GM19467 (cell line): Measurements from ENCODE around the gene ZNF563.

Experiments used
- ATAC-seq: cut with Tn5 transposase; IDR thresholded peaks from one replicate; pipeline ENCODE4 v1.9.1; 2021; ENCODE audit warnings: mild to moderate bottlenecking, moderate library complexity; ENCODE audit not compliant: unreplicated experiment

Gene ZNF563

DNA sequence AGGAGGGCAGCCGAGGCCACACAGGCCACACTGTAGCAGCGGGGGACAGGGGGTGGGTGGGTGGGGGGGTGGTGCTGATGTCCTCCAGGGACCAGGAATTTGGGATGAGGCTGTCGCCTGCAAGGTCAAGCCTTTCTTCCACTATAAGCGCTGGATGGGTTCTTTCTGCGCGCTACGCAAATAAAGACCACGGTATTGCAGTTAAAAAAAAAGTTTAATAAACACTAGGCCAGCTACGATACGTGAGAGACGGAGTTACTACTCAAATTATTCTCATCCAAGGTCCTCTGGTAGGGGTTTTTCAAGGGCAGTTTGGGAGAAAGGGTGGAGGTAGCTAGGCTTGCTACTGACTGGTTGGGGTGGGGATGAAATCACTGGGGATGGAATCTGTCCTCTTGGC is 38.2 kb downstream of the ZNF563 start:
- ATAC-seq, result no peak

DNA sequence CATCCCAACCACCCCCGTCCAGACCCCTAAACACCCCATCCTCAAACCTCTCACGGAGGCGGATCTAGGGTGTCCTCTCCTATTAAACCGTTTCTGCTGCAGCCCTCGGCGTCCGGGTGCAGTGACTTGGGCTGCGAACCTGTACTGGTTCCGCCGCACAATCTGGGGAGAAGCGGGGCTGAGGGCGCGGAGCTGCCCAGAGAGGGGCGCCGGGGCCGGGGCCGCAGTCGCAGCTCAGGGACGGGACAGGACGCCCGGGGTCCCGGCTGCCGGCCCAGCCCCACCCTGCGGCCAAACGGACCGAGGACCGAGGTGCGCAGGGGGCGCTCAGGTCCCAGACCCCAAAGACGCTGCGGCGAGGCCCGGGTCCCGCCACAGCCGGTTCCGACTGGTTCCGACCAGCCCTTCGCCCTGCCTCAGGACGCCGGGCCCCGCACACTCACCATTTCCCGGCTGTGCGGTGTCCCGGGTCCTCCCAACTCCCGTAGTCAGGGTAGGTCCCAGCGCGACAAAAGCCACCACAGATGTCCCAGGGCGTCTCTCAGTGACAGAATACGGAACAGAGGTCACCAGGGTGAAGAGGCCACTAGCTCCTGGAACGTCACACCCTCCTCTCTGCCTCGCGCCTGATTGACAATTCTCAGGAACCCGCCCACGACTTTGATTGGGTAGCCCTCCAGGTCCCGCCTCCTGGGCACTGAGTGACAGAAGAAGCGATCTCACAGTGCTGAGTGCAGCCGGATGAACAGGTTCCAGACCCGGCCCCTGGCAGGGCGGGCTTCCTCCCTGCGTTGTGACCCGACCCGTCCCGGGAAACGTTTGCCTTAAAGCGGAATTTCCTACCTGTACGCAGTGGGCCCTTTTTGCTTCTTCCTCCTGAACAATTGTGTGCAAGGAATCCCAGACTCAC is 38.9 kb downstream of the ZNF563 start, which contains the start of gene ZNF44:
Gene ZNF44, minus strand, starts transcription at position 635 of the 910 bp plus-strand sequence. Its CDS starts 189 bp downstream, at position 446.
- peak; percentile 88 for ATAC-seq

DNA sequence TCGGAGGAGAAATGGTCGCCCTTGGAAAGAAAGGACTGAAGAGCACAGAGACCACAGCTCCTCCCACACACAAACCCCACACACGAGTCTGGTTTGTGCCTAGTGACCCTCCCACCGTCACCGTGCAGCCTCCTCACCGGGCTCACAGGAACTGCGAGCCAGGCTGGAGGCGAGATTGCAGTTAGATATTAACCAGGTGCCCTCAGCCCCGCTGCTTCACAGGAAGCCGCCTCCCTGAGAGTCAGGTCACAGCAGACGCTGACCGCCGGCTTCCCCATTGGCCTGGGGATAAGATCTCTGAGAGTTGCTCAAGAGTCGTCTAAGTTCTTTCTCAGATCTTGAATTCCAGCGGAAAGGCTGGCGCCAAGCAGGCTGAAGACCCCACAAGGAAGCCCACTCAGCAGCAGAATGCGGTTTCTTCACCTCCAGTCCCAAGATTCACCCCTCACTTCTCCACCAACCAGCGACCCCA is 39.6 kb downstream of the ZNF563 start:
- ATAC-seq, result peak; percentile 61

DNA sequence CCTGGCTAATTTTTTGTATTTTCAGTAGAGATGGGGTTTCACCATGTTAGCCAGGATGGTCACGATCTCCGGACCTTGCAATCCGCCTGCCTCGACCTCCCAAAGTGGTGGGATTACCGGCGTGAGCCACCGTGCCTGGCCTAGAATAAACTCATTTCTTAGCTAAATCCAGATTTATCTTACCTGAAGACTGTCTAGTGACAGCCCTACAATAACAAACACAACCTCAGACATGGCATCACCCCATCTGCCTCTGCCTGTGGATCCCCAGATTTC is 43.7 kb downstream of the ZNF563 start:
- ATAC-seq, result no peak

DNA sequence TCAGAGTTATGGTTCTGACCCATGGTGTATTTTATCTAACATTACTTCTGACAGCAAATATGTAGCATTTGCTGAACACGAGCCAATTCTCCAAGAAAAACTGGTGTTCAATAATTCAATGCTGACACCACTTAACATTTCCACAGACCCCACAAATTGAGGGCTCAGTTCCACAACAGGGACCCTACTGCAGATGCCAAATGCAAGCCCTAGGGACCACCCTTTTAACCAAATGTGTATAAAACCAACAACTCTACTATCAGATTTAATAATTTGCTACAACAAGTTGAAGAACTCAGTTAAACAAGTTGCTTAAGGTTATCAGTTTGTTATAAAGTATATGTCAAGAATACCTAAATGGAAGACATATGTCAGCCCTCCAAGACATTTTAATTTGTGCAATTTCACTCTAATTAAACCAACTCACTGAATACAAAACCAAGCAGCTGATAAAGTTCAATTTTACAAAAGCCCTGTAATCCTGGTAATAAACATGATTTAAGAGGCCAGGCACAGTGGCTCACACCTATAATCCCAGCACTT is 45.4 kb downstream of the ZNF563 start:
- ATAC-seq, result no peak

DNA sequence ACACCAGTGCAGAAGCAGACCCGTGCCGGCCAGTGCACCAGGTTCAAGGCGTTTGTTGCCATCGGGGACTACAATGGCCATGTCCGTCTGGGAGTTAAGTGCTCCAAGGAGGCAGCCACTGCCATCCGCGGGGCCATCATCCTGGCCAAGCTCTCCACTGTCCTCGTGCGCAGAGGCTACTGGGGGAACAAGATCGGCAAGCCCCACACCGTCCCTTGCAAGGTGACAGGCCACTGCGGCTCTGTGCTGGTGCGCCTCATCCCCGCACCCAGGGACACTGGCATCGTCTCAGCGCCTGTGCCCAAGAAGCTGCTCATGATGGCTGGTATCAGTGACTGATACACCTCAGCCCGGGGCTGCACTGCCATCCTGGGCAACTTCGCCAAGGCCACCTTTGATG is 48.8 kb downstream of the ZNF563 start:
- no peak for ATAC-seq

DNA sequence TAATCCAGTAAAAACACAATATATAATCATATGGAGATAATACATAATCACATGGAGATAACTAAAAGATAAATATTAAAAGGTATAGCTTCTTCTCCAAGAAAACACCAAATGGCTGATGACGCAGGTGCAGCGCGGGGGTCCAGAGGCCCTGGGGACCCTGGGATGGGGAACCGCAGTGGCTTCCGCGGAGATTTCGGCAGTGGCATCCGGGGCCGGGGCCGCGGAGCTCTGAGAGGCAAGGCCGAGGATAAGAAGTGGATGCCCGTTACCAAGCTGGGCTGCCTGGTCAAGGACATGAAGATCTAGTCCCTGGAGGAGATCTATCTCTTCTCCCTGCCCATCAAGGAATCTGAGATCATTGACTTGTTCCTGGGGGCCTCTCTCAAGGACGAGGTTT is 49.2 kb downstream of the ZNF563 start:
- ATAC-seq, result no peak

DNA sequence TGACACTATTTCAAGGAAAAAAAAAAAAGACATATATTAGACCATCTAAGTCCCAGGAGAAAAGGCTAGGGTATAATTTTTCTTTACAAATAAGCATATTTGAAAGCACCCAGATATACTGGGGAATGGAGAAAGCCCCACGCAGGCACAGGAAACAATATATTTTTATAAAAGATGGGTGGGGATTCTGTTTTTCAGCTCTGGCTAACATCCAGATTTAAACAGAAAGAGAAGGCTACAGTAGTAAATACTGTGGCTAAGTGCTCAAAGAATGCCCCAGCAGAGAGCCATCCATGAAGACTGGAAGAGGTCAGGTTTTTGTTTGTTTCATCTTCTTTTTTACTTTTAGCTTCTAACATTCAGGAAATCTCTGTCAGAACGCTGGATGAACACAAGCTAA is 54.7 kb downstream of the ZNF563 start:
- no peak for ATAC-seq

DNA sequence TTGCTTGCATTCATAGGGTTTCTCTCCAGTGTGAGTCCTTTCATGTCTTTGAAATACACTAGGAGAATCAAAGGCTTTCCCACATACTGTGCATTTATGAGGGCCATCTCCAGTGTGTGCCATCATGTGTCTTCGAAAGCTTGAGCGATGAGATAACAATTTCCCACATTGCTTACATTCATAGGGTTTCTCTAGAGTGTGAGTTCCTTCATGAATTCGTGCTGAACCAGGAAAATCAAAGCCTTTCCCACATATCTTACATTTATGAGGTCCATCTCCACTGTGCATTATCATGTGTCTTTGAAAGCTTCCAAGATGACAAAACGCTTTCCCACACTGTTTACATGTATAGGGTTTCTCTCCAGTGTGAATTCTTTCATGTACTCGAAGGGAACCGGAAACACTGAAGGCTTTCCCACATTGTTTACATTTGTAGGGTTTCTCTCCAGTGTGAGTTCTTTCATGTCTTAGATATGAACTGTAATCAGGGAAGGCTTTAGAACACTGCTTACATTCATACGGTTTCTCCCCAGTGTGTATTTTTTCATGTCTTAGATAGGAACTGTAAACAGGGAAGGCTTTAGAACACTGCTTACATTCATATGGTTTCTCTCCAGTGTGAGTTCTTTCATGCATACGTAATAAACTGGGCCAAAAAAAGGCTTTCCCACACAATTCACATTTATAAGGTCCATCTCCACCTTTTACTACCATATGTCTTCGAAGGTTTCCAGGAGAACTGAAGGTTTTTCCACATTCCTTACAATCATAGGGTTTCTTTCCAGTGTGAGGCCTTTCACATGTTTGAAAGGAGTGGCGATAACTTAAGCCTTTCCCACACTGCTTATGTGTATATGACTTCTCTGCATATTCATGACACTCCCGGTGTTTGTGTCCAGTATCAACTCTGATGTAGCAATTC is 60.2 kb downstream of the ZNF563 start:
- ATAC-seq, result no peak

DNA sequence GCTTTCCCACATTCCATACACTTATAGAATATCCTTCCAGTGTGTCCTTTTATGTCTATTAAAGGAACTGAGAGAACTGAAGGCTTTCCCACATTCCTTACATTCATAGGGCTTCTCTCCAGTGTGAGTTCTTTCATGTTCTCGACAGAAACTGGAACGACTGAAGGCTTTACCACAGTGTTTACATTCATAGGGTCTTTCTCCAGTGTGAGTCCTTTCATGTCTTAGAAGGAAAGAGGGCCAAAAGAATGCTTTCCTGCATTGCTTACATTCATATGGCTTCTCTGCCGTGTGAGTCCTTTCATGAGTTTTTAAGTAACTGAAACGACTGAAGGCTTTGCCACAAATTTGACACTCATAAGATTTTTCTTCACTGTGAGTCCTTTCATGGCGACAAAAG is 61.0 kb downstream of the ZNF563 start:
- ATAC-seq, result no peak

DNA sequence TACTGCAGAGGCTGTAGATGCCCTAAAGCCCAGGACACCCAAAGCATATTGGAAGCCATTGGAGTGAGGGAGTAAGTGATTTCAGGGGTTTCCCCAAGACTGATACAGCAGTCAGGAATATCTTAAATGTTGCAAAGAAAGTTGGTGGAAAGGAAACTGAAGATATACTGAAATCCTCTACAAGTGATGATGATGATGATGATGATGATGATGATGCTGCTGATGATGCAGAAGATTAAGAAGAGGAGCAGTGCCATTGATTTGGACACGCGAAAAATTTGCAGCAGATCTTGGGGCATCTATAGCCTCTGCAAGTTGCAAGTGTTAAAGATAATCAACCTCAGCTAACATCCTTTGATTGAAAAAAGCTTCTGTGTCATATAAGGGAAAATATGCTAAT is 62.6 kb downstream of the ZNF563 start:
- ATAC-seq, result no peak
